G401 (cell line): ENCODE measurements around the gene TMEM128. TPM values are rescaled to one million over a fixed set of nuclear protein-coding genes. Genes with fewer than 3 reads are reported as not detected.
"Not testable (repeated sequence)": the region's sequence is repeated elsewhere in the genome, so short reads cannot be mapped to it uniquely, and the experiment has no call there.

Experiments used
- DNase-seq: peaks from one replicate; pipeline ENCODE4 v3.0.0-alpha.2; 2015; ENCODE audit warnings: low spot score
- in situ Hi-C: cut with HindIII; loops from 2 replicates; pipeline ENCODE4 v1.10.0; 2016; ENCODE audit warnings: low sequenced_read_pairs, mixed read lengths
- total RNA-seq: library from RNA; depleted of rRNA; stranded (reverse); fragments of >200 nt; shearing (Covaris generic); gene quantifications from 2 replicates; pipeline ENCODE4 v1.2.3, GENCODE V29; 2014; rRNA removed

The TMEM128 gene
- total RNA-seq, 1 experiment from 2014 or later: 89.3 TPM

DNA sequence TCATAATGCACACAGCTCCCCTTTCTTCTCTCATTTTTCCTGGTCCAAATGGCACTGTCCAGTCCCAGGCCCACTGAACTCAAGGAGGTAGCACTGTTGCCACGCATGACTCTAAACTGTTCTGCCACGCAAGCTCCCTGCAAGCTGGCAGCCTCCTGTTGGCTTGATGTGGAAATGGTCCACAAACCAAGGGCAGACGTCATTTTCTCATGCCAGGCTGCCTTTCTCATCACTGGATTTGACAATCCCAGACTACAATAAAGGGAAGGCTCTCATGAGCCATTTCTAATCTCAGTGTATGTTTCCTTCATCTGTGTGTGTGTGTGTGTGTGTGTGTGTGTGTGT, 43.6 kb downstream of the TMEM128 start:
- in situ Hi-C loops: no loop called here
- DNase-seq: peak; percentile 85

DNA sequence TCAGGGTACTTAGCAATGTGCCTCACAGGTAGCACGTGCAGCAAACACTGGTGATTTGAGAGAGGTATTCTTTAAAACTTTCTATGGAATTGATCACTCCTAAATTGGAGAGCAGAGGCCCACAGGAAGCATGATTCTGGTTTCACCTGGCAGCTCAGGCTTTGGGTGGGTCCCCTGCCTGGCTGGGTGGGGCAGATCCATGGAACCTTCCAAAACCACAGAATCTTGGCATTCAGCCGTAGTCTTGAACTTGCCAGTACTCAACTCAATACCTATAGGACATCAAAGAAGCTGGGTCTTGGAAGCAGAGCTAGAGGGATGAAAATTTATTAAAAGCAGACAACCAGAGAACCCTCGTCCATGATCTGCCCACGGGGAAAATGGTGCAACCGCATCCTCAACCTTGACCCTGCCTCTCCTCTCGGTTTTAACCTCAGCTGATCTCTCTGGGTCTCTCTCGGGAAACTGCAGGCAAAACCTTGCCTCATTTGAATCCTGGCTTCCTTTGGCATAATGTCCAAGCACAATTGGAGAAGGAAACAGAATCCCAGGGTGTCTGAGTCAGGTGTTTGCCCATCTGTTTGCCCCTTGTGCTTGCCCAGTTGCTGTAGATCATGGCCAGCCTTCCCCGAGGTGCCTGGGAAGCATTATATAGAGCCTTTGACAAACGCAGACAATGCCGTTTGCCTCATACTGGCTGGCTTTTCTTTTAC, 44.2 kb downstream of the TMEM128 start:
- peak; percentile 89 for DNase-seq
- in situ Hi-C loops: no loop called here

DNA sequence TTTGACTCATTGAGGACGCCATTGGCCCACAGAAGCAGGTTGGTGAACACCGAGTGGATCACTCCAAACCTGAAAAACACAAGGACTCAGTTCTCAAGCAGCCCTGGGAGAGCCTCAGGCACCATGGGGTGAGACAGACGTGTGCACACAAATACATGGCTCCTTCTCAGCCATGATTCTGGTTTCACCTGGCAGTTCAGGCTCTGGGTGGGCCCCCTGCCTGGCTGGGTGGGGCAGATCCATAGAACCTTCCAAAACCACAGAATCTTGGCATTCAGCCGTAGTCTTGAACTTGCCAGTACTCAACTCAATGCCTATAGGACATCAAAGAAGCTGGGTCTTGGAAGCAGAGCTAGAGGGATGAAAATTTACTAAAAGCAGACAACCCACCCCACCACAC, 45.5 kb downstream of the TMEM128 start:
- in situ Hi-C loops: no loop called here
- no peak for DNase-seq

DNA sequence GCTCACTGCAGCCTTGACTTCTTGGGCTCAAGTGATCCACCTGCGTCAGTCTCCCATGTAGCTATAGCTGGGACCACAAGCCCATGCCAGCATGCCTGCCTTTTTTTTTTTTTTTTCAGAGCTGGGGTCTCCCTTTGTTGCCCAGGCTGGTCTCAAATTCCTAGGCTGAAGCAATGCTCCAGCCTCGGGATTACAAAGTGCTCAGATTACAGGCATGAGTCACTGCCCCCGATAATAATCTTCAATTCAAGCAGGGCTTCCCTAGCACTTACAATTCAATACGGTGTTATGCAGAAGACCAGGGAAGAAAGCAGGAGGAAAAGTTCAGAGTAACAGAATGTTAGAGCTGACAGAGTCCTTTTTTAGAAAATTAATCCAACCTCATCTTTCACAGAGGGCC, 47.4 kb downstream of the TMEM128 start:
- in situ Hi-C loops: no loop called here
- DNase-seq: no peak

DNA sequence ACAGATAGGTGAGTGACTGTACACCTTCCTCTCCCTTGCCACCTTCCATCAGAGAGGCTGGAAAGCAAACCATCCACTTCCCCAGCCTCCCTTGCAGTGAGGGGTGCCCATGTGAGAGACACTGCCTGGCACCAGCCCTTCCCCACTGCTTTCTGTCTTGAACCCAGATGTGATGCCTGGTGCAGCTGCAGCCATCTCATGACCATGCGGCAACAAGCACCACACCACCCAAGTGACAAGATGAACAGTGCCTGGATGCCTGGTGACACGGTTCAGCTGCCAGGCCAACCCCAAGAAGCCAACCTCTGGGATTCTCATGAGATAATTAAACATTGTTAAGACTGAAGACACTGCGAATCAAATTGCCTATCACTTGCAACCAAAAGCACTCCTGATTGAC, 52.7 kb downstream of the TMEM128 start:
- DNase-seq: no peak
- in situ Hi-C loops: no loop called here

DNA sequence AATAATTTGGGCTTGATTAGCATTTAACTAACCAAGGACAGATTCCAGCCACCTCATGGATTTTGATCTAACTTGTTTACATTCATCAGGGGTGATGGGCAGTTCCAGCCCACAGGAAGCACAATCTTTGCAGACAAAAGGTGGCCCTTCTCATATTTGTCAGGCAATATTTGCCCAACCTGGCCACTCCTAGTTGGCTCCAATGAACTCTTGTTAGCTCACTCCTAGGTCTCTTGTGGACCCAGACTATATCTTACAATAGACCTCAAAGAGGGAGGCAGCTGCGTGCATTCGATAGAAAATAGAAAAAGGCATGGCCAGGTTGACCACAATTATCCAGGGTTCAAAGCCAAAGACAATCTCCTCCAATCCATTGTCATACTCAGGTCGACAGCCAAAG, 59.5 kb downstream of the TMEM128 start:
- in situ Hi-C loops, DNase-seq: not testable (repeated sequence)

Other genes with a start within 250 kb of the TMEM128 start
- gene OTOP1, start 21.3 kb downstream of the TMEM128 start, total RNA-seq: not detected in 2 replicates
- gene LYAR, start 41.9 kb upstream of the TMEM128 start, total RNA-seq: 47.3 and 58.7 TPM in 2 replicates
- gene ZBTB49, start 42.0 kb upstream of the TMEM128 start, total RNA-seq: 2.5 and 3.8 TPM in 2 replicates
- 33.8 and 37.9 TPM in 2 replicates for gene NSG1, start 138.9 kb upstream of the TMEM128 start, total RNA-seq